Measurements from ENCODE around the gene FAM161A.

FAM161A gene

DNA sequence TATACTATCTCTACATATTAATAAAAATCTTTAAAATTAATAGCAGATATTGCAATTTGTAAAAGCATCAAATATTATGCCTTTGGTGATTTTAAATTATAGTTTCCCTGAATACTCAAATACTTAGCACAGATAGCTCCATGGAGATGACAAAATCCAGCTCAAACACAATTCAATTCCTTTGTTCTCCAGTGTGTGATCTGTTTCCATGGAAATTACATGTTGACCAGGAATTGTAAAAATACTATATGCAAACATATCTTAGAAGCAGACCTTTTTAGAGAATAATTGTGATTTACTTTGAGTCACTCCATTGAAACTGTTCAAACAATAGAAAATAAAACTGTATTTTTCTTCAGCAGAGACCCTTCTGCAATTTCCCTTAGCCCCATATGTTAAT is 68.3 kb downstream of the FAM161A start:
- DNase-seq: peak; percentile 64 to 86

DNA sequence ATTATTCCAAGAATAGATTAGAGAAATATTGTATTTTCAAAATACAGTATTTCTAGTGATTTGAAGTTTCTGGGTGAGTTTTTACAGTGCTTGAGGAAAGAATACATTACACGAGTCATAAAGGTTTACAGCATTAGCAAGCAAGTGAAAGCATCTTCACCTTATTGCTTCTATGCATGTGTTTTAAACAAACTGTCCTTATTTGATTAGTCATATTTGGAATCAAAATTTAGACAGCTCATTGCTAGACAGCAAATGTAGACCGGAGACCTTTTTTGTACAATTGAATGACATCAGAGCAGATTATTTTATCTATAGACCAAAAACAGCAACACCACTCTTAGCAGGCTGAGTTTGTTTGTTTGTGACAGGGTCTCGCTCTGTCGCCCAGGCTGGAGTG is 69.2 kb downstream of the FAM161A start:
- DNase-seq: no peak

DNA sequence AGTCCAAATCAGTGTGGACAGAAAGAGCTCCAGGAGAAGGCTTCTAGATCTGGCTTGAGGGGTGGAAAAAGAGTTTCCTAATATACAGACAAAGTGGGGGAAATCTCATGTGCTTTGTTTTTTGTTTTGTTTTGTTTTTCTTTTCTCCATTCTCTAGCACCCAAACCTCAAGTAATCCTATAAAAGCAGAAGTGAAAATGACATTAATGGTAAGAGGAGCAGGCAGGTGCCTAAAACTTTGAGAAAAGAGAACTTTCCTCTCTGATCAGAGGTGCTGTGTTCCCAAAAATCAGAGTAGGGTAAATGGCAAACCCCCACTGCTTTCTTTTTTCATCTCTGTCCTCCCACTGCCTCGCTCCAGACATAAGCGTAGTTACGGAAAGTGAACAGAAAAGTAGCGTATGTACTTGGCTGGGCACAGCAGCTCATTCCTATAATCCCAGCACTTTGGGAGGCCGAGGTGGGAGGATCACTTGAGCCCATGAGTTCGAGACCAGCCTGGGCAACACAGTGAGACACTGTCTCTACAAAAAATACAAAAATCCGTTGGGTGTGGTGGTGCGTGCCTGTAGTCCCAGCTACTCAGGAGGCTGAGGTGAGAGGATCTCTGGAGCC is 77.8 kb downstream of the FAM161A start:
- no peak for DNase-seq
